WTC11 (cell line): ENCODE measurements around the gene SDHAF2. TPM values are rescaled to one million over a fixed set of nuclear protein-coding genes. Genes with fewer than 3 reads are reported as not detected.

Source experiments
- ATAC-seq: fragments of 200-7000 bp; cut with Tn5 transposase; 2 replicates; pipeline ENCODE4 v1.10.0; 2021; ENCODE audit warnings: mild to moderate bottlenecking, moderate library complexity
- CTCF ChIA-PET: fragments of 300-600 bp; sonication (Branson Sonifier 250); formaldehyde crosslinking; loops from one replicate; lab custom pipeline; 2021; ENCODE audit warnings: antibody characterized with exemption; lab: Charles Lee
- POLR2A ChIA-PET: fragments of 350-600 bp; sonication (Branson Sonifier 250); formaldehyde crosslinking; loops from one replicate; lab custom pipeline; 2021; ENCODE audit warnings: antibody characterized with exemption; lab: Charles Lee
- DNase-seq: peaks from one replicate; pipeline ENCODE4 v3.0.0; 2021; ENCODE audit warnings: low spot score
- H3K27ac Mint-ChIP-seq: 2 replicates; pipeline ENCODE4 v1.8.0; 2021; ENCODE audit warnings: mixed read lengths
- H3K27me3 Mint-ChIP-seq: 2 replicates; pipeline ENCODE4 v1.8.0; 2021; ENCODE audit warnings: low read depth, mild to moderate bottlenecking, moderate library complexity, mixed read lengths
- H3K36me3 Mint-ChIP-seq: 2 replicates; pipeline ENCODE4 v1.8.0; 2021; ENCODE audit warnings: mixed read lengths
- H3K4me1 Mint-ChIP-seq: 2 replicates; pipeline ENCODE4 v1.8.0; 2022; ENCODE audit warnings: mixed read lengths
- H3K4me3 Mint-ChIP-seq: 2 replicates; pipeline ENCODE4 v1.8.0; 2021; ENCODE audit warnings: mild to moderate bottlenecking, moderate library complexity, mixed read lengths
- H3K9me3 Mint-ChIP-seq: 2 replicates; pipeline ENCODE4 v1.8.0; 2021; ENCODE audit warnings: mixed read lengths
- ATF3 ChIP-seq: sonication (generic); formaldehyde crosslinking; conservative IDR thresholded peaks from 2 replicates; pipeline ENCODE4 v1.8.1; 2022; ENCODE audit warnings: mild to moderate bottlenecking, missing genetic modification reagents
- ATF6 ChIP-seq: sonication (generic); formaldehyde crosslinking; IDR thresholded peaks from 2 replicates; pipeline ENCODE4 v1.8.1; 2023; ENCODE audit warnings: mild to moderate bottlenecking, missing genetic modification reagents
- CBFB ChIP-seq: sonication (generic); formaldehyde crosslinking; IDR thresholded peaks from 2 replicates; pipeline ENCODE4 v1.8.1; 2022; ENCODE audit warnings: mild to moderate bottlenecking, low read depth, missing genetic modification reagents
- ELF4 ChIP-seq: sonication (generic); formaldehyde crosslinking; IDR thresholded peaks from 2 replicates; pipeline ENCODE4 v1.8.1; 2022; ENCODE audit warnings: low read depth, mild to moderate bottlenecking, moderate library complexity, missing genetic modification reagents
- EMX1 ChIP-seq: fragments of 250-450 bp; sonication (Bioruptor Pico); IDR thresholded peaks from 2 replicates; pipeline ENCODE4 v1.8.0; 2021; ENCODE audit warnings: mild to moderate bottlenecking
- IRF2 ChIP-seq: sonication (generic); formaldehyde crosslinking; IDR thresholded peaks from 2 replicates; pipeline ENCODE4 v1.8.0; 2022; ENCODE audit warnings: low read depth, missing genetic modification reagents, borderline replicate concordance
- MXD4 ChIP-seq: fragments of 250-450 bp; sonication (Bioruptor Pico); IDR thresholded peaks from 2 replicates; pipeline ENCODE4 v1.8.0; 2021; ENCODE audit warnings: mild to moderate bottlenecking, moderate library complexity, borderline replicate concordance
- NFE2L1 ChIP-seq: sonication (generic); formaldehyde crosslinking; IDR thresholded peaks from 2 replicates; pipeline ENCODE4 v1.8.1; 2023; ENCODE audit warnings: missing genetic modification reagents
- ZNF416 ChIP-seq: fragments of 250-450 bp; sonication (Bioruptor Pico); IDR thresholded peaks from 2 replicates; pipeline ENCODE4 v1.9.0; 2021; ENCODE audit warnings: mild to moderate bottlenecking, inconsistent platforms
- ZNF423 ChIP-seq: fragments of 250-450 bp; sonication (Bioruptor Pico); IDR thresholded peaks from 2 replicates; pipeline ENCODE4 v2.1.2; 2022; ENCODE audit warnings: mild to moderate bottlenecking, moderate library complexity
- ZNF425 ChIP-seq: fragments of 250-450 bp; sonication (Bioruptor Pico); conservative IDR thresholded peaks from 2 replicates; pipeline ENCODE4 v1.9.0; 2021; ENCODE audit warnings: mild to moderate bottlenecking
- total RNA-seq: library from RNA; stranded (reverse); gene quantifications from 3 replicates; pipeline ENCODE4 v1.2.3, GENCODE V29; 2021
- TF ChIP-seq, protein P1 (sequence below): sonication (generic); formaldehyde crosslinking; IDR thresholded peaks from 2 replicates; pipeline ENCODE4 v1.8.1; 2023; ENCODE audit warnings: mild to moderate bottlenecking, missing genetic modification reagents, moderate library complexity
- TF ChIP-seq, protein P2 (sequence below): fragments of 250-450 bp; sonication (Bioruptor Pico); IDR thresholded peaks from 2 replicates; pipeline ENCODE4 v1.9.0; 2021; ENCODE audit warnings: moderate library complexity, mild to moderate bottlenecking, inconsistent platforms, borderline replicate concordance
- TF ChIP-seq, protein P3 (sequence below): sonication (generic); formaldehyde crosslinking; conservative IDR thresholded peaks from 2 replicates; pipeline ENCODE4 v1.8.1; 2023; ENCODE audit warnings: mild to moderate bottlenecking, low read depth, missing genetic modification reagents, moderate library complexity
- TF ChIP-seq, protein P4 (sequence below): sonication (generic); formaldehyde crosslinking; IDR thresholded peaks from 2 replicates; pipeline ENCODE4 v1.8.1; 2022; ENCODE audit warnings: low read depth, missing genetic modification reagents, borderline replicate concordance

Gene SDHAF2
- total RNA-seq, 1 experiment from 2014 or later = 36.5 TPM

DNA sequence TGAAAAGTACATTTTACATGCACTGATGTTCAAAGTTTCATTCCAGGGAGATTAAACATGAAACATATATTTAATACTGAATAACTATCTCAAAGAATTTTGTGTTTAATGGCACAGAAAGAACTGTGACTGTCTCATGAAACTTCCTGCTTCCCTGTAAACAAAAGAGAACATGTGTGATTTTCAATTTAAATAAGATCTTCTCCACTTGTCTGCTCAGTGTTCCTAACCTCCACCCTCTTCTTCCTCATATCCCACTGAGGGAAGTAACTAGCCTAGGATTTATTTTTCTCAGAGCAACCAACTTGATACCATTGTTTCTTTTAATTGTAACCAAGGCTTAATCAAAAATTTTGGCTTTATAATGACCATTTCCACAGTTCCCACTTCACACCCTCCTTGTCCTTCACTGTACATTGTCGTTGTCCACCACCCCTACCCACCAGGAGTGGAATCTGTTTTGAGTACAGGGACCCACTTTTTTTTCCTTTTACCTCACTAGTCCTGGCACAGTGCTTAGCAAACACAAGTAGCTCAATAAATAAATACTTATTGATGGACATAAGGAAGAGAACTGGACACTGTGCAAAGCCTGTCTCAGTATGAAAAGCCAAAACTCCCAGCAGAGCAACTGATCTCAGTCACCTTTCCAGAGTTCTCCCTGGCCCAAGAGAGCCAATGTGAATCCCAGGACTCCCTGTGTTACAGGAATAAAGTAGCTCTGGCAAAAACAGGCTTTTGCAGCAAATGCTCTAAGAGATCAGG is 4.4 kb upstream of the SDHAF2 start:
- H3K4me1 Mint-ChIP-seq = peaks cover 9% of the 10 kb centered on the region
- DNase-seq (no peak), ATAC-seq (no peak)
- no peak overlapping the region for H3K4me3 Mint-ChIP-seq
- TF ChIP-seq ELF4 (CRISPR knock-in tag) (no peak), ZNF425 (CRISPR knock-in tag) (no peak), EMX1 (CRISPR knock-in tag) (no peak), IRF2 (CRISPR knock-in tag) (no peak), NFE2L1 (CRISPR knock-in tag) (no peak), ATF3 (CRISPR knock-in tag) (no peak), ATF6 (CRISPR knock-in tag) (no peak), ZNF423 (CRISPR knock-in tag) (no peak), CBFB (CRISPR knock-in tag) (no peak), MXD4 (CRISPR knock-in tag) (no peak), ZNF416 (CRISPR knock-in tag) (no peak)
- TF ChIP-seq, protein P1, sequence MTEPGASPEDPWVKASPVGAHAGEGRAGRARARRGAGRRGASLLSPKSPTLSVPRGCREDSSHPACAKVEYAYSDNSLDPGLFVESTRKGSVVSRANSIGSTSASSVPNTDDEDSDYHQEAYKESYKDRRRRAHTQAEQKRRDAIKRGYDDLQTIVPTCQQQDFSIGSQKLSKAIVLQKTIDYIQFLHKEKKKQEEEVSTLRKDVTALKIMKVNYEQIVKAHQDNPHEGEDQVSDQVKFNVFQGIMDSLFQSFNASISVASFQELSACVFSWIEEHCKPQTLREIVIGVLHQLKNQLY = no peak
- TF ChIP-seq, protein P2, sequence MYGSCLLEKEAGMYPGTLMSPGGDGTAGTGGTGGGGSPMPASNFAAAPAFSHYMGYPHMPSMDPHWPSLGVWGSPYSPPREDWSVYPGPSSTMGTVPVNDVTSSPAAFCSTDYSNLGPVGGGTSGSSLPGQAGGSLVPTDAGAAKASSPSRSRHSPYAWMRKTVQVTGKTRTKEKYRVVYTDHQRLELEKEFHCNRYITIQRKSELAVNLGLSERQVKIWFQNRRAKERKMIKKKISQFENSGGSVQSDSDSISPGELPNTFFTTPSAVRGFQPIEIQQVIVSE = no peak
- TF ChIP-seq, protein P3, sequence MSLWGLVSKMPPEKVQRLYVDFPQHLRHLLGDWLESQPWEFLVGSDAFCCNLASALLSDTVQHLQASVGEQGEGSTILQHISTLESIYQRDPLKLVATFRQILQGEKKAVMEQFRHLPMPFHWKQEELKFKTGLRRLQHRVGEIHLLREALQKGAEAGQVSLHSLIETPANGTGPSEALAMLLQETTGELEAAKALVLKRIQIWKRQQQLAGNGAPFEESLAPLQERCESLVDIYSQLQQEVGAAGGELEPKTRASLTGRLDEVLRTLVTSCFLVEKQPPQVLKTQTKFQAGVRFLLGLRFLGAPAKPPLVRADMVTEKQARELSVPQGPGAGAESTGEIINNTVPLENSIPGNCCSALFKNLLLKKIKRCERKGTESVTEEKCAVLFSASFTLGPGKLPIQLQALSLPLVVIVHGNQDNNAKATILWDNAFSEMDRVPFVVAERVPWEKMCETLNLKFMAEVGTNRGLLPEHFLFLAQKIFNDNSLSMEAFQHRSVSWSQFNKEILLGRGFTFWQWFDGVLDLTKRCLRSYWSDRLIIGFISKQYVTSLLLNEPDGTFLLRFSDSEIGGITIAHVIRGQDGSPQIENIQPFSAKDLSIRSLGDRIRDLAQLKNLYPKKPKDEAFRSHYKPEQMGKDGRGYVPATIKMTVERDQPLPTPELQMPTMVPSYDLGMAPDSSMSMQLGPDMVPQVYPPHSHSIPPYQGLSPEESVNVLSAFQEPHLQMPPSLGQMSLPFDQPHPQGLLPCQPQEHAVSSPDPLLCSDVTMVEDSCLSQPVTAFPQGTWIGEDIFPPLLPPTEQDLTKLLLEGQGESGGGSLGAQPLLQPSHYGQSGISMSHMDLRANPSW (CRISPR knock-in tag) = no peak
- TF ChIP-seq, protein P4, sequence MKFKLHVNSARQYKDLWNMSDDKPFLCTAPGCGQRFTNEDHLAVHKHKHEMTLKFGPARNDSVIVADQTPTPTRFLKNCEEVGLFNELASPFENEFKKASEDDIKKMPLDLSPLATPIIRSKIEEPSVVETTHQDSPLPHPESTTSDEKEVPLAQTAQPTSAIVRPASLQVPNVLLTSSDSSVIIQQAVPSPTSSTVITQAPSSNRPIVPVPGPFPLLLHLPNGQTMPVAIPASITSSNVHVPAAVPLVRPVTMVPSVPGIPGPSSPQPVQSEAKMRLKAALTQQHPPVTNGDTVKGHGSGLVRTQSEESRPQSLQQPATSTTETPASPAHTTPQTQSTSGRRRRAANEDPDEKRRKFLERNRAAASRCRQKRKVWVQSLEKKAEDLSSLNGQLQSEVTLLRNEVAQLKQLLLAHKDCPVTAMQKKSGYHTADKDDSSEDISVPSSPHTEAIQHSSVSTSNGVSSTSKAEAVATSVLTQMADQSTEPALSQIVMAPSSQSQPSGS (CRISPR knock-in tag) = no peak
- TF ChIP-seq, all 79 proteins: peak for 0
- CTCF ChIA-PET = interaction anchor here (1.0 kb wide), 1 partner anchor 57 kb away, joined by 4 read pairs; no protein-coding TSS in a partner anchor
- Mint-ChIP-seq H3K27me3 (no peaks in the 10 kb centered on the region), H3K9me3 (no peaks in the 10 kb centered on the region), H3K36me3 (peaks cover 72% of the 10 kb centered on the region), H3K27ac (peak overlapping the region; percentile 78; the same call in 1 of the 2 replicates)
- POLR2A ChIA-PET = no interaction called here
